Nephron progenitor cell (in vitro differentiated cells): Measurements from ENCODE around the gene IMPDH1.

Experiments
- DNase-seq: peaks from one replicate; pipeline ENCODE4 v3.0.0; 2021
- H3K27ac Mint-ChIP-seq: 2 replicates; pipeline ENCODE4 v1.8.0; 2021; ENCODE audit warnings: mild to moderate bottlenecking, moderate library complexity, mixed read lengths
- H3K27me3 Mint-ChIP-seq: 2 replicates; pipeline ENCODE4 v1.8.0; 2021; ENCODE audit warnings: mild to moderate bottlenecking, low read depth, mixed read lengths; ENCODE audit not compliant: poor library complexity
- H3K36me3 Mint-ChIP-seq: 2 replicates; pipeline ENCODE4 v1.8.0; 2021; ENCODE audit warnings: low read depth, mixed read lengths
- H3K4me1 Mint-ChIP-seq: 2 replicates; pipeline ENCODE4 v1.8.0; 2021; ENCODE audit warnings: mixed read lengths
- H3K4me3 Mint-ChIP-seq: 2 replicates; pipeline ENCODE4 v1.8.0; 2021; ENCODE audit warnings: mild to moderate bottlenecking, moderate library complexity, mixed read lengths
- H3K9me3 Mint-ChIP-seq: 2 replicates; pipeline ENCODE4 v1.8.0; 2021; ENCODE audit warnings: mild to moderate bottlenecking, moderate library complexity, mixed read lengths
- TF ChIP-seq, protein P1 (sequence below): fragments of 200-600 bp; sonication (generic); IDR thresholded peaks from 2 replicates; pipeline ENCODE4 v1.5.0; 2021; ENCODE audit warnings: antibody characterized with exemption

IMPDH1 gene

DNA sequence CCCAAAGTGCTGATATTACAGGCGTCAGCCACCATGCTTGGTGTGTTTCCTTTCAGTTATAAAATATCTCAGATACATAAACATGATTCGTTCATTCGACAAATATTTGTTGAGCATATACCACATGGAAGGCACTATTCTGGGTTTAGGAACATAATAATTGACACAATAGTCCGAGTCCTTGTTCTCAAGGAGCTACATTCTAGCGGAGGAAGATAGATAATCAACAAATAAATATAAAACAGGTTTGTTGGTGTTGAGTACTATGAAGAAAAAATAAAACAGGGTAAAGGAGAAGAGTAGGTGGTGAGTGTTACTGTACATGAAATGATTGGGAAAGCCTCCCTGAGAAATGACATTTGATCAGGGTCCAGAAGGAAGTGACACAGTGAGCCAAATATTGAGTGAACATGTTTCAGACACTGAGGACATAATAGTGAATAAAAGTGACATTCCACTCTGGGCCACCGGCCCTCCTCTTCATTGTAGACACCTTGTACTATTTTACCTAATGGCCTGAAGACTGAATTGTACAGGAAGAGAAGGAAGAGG is 39.0 kb upstream of the IMPDH1 start:
- Mint-ChIP-seq H3K9me3 (no peaks in the 10 kb centered on the region), H3K4me1 (peaks cover 15% of the 10 kb centered on the region), H3K27ac (no peak overlapping the region), H3K4me3 (no peak overlapping the region), H3K36me3 (no peaks in the 10 kb centered on the region), H3K27me3 (no peaks in the 10 kb centered on the region)
- TF ChIP-seq, protein P1, sequence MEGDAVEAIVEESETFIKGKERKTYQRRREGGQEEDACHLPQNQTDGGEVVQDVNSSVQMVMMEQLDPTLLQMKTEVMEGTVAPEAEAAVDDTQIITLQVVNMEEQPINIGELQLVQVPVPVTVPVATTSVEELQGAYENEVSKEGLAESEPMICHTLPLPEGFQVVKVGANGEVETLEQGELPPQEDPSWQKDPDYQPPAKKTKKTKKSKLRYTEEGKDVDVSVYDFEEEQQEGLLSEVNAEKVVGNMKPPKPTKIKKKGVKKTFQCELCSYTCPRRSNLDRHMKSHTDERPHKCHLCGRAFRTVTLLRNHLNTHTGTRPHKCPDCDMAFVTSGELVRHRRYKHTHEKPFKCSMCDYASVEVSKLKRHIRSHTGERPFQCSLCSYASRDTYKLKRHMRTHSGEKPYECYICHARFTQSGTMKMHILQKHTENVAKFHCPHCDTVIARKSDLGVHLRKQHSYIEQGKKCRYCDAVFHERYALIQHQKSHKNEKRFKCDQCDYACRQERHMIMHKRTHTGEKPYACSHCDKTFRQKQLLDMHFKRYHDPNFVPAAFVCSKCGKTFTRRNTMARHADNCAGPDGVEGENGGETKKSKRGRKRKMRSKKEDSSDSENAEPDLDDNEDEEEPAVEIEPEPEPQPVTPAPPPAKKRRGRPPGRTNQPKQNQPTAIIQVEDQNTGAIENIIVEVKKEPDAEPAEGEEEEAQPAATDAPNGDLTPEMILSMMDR: no peak
- no peak for DNase-seq

DNA sequence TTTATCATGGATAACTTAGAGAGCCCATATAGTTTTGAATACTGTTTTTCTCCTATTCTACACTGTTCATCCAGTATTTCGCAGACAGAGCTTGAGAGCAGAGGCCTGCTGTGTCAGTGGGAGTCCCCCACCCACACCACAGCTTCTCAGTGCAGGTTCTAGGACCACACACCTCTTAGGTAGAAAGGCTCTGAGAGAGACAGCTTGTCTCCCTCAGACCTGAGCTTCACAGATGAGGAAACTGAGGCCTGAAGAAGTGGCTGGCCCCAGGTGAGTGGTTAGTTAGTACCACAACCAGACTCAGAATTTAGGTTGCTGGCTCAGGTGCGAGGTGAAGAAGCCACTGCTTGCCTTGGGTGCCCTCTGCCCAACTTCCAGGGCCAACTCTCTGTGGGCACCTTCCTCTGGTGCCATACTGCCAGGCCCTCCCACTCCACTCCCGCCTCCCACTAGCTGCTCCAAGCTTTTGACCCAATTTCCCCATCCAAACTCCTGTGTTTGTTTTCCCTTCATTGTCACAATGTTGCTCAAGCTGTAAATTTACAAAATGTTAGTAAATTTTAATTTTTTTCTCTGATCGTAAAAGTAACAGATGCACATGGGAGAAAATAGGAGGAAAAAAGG is 38.3 kb upstream of the IMPDH1 start:
- no peak overlapping the region for H3K4me3 Mint-ChIP-seq
- no peak for DNase-seq
- no peak overlapping the region for H3K27ac Mint-ChIP-seq
- H3K9me3 Mint-ChIP-seq: no peaks in the 10 kb centered on the region
- no peaks in the 10 kb centered on the region for H3K27me3 Mint-ChIP-seq
- TF ChIP-seq, protein P1: no peak
- no peaks in the 10 kb centered on the region for H3K36me3 Mint-ChIP-seq
- peaks cover 16% of the 10 kb centered on the region for H3K4me1 Mint-ChIP-seq

DNA sequence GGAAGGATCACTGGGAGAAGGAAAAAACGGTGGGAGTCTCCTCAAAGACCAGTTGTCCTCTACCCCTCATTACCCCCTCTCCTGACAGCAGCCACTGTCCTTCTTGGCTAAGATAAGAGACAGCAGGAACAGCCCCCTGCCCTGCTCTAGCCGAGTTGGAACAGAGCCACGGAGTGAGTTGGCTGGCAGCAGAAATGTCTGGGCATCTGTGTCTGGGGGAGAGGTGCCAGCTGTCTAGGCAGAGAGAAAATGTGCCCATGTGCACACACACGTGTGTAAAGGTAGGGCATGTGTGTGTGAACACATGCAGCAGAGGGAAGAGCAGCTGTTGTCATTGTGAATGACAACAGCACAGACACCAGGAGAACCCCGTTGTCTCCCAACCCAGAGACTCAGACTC is 36.5 kb upstream of the IMPDH1 start:
- no peaks in the 10 kb centered on the region for H3K27me3 Mint-ChIP-seq
- H3K4me3 Mint-ChIP-seq: no peak overlapping the region
- H3K27ac Mint-ChIP-seq: peak overlapping the region; percentile 73
- no peak for DNase-seq
- TF ChIP-seq, protein P1: no peak
- peaks cover 7% of the 10 kb centered on the region for H3K4me1 Mint-ChIP-seq
- no peaks in the 10 kb centered on the region for H3K9me3 Mint-ChIP-seq
- H3K36me3 Mint-ChIP-seq: no peaks in the 10 kb centered on the region

DNA sequence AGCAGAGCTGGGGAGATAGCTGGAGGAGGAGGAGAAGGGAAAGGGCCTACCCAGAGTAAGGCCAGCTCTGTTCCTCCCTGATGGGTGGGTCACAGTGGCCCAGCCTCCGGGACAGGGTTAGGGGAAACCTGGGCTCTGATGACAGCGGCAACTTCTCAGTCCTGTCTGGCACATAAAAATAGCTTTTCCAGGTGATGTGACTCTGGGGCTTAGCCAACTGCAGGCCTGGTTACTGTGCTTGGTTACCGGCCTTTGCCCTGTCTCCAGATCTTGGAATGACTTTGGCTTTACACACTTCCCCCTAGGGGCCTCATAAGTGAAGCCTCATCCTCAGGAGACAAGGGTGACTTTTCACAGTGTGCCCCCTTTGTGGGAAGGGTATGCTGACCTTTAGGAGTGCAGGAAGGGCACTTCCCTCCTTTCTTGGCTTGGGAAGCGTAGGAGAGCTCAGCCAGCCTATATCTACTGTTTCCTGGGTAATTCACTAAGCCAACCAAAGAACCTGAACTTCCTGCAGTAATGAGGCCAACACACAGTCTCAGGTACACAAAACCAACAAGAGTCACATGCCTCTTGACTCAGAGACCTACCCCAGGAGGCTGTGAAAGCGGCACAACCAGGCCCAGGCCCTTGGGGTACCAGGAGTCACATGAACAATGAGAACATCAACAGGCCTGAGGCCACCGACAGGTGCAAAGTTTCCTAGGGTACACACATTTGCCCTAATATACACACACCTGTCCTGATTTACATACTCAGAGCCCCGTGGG is 34.2 kb upstream of the IMPDH1 start:
- DNase-seq: no peak
- Mint-ChIP-seq H3K4me3 (no peak overlapping the region), H3K4me1 (peaks cover 7% of the 10 kb centered on the region), H3K27me3 (peaks cover 2% of the 10 kb centered on the region), H3K36me3 (no peaks in the 10 kb centered on the region), H3K27ac (no peak overlapping the region), H3K9me3 (no peaks in the 10 kb centered on the region)
- TF ChIP-seq, protein P1: no peak

DNA sequence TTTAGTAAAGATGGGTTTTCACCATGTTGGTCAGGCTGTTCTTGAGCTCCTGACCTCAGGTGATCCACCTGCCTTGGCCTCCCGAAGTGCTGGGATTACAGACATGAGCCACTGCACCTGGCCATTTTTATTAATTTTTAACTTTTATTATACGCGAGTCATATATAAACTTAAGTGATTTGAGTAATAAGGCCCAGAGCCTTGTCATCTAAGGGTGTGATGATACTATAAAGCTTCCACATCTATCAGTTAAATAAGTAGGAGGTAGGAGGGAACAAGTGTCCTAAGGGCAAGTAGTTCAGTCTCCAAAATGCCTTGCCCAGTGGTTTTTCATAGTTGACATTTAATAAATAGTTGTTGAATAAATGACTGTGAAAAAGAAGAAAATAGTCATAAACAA is 32.6 kb upstream of the IMPDH1 start:
- H3K36me3 Mint-ChIP-seq: no peaks in the 10 kb centered on the region
- no peak for DNase-seq
- H3K27me3 Mint-ChIP-seq: peaks cover 6% of the 10 kb centered on the region
- TF ChIP-seq, protein P1: no peak
- H3K4me3 Mint-ChIP-seq: no peak overlapping the region
- no peak overlapping the region for H3K27ac Mint-ChIP-seq
- peaks cover 7% of the 10 kb centered on the region for H3K4me1 Mint-ChIP-seq
- H3K9me3 Mint-ChIP-seq: no peaks in the 10 kb centered on the region
